DOHH2 (cell line): Measurements from ENCODE around the gene BOD1L1.

Experiments
- H3F3A ChIP-seq: fragments of 200-600 bp; sonication (generic), shearing (Covaris generic); 2 replicates; pipeline ENCODE4 v1.6.0; 2016; ENCODE audit warnings: antibody characterized with exemption, mild to moderate bottlenecking; ENCODE audit not compliant: control insufficient read depth, insufficient read depth
- H3K27ac ChIP-seq: fragments of 200-600 bp; sonication (generic); 2 replicates; pipeline ENCODE4 v1.5.1; 2014; ENCODE audit warnings: low read depth, mild to moderate bottlenecking, low read length, moderate library complexity
- H3K27me3 ChIP-seq: fragments of 200-600 bp; sonication (generic); 2 replicates; pipeline ENCODE4 v1.6.1; 2014; ENCODE audit warnings: mild to moderate bottlenecking, low read length, mixed read lengths; ENCODE audit not compliant: control insufficient read depth
- H3K36me3 ChIP-seq: fragments of 200-600 bp; sonication (generic); 2 replicates; pipeline ENCODE4 v1.6.1; 2014; ENCODE audit warnings: mild to moderate bottlenecking, low read length, moderate library complexity, mixed read lengths; ENCODE audit not compliant: control insufficient read depth
- H3K4me1 ChIP-seq: fragments of 200-600 bp; sonication (generic); 2 replicates; pipeline ENCODE4 v1.6.1; 2014; ENCODE audit warnings: mild to moderate bottlenecking, low read length, mixed read lengths; ENCODE audit not compliant: control insufficient read depth
- H3K4me2 ChIP-seq: fragments of 200-600 bp; sonication (generic); 2 replicates; pipeline ENCODE4 v1.6.0; 2014; ENCODE audit warnings: mild to moderate bottlenecking, low read length, moderate library complexity
- H3K4me3 ChIP-seq: fragments of 200-600 bp; sonication (generic); 2 replicates; pipeline ENCODE4 v1.5.1; 2014; ENCODE audit warnings: mild to moderate bottlenecking, low read length, mixed read lengths
- H3K79me2 ChIP-seq: fragments of 200-600 bp; sonication (generic); 2 replicates; pipeline ENCODE4 v1.6.1; 2014; ENCODE audit warnings: mild to moderate bottlenecking, low read length, mixed read lengths; ENCODE audit not compliant: control insufficient read depth
- H3K9me2 ChIP-seq: fragments of 200-600 bp; sonication (generic); replicated peaks from 2 replicates; pipeline ENCODE4 v1.6.1; 2014; ENCODE audit warnings: mild to moderate bottlenecking, low read length, mixed read lengths; ENCODE audit not compliant: control insufficient read depth
- H3K9me3 ChIP-seq: fragments of 200-600 bp; sonication (generic); 2 replicates; pipeline ENCODE4 v1.6.1; 2014; ENCODE audit warnings: antibody characterized with exemption, low read length, mixed read lengths; ENCODE audit not compliant: control insufficient read depth, insufficient read depth
- H4K20me1 ChIP-seq: fragments of 200-600 bp; sonication (generic); 2 replicates; pipeline ENCODE4 v1.6.0; 2014; ENCODE audit warnings: low read depth, mild to moderate bottlenecking, antibody characterized with exemption, low read length, moderate library complexity; ENCODE audit not compliant: control insufficient read depth, insufficient read depth
- EZH2phosphoT487 ChIP-seq: fragments of 200-600 bp; sonication (generic); IDR thresholded peaks from 2 replicates; pipeline ENCODE4 v1.6.1; 2017; ENCODE audit warnings: borderline replicate concordance, mild to moderate bottlenecking, antibody characterized with exemption, low read length, moderate library complexity, mixed read lengths
- TF ChIP-seq, protein P1 (sequence below): fragments of 200-600 bp; sonication (generic); IDR thresholded peaks from one replicate; pipeline ENCODE4 v1.5.1; 2014; ENCODE audit warnings: antibody characterized with exemption, mild to moderate bottlenecking, low read depth, low read length; ENCODE audit not compliant: poor library complexity, severe bottlenecking

BOD1L1 gene

DNA sequence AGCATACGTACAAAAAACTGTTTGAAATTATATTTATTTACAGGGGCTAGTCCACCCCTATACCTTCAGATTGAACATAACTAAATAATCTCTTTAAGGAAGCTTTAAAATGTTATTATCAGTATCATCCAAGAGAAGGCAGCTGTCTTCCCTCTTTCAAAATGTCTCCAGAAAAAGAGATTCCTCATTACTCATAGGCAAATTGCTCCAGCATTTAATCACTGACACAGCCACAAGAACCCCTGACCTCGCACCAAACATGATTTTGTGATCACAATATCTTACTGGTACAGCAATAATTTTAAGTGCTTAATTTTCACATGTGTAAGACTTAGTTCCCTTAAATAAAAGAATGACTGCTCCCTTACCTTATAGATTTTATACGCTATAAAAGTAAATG is 9.7 kb downstream of the BOD1L1 start:
- Histone ChIP-seq H3K27me3 (no peaks in the 10 kb centered on the region), H3K27ac (no peak overlapping the region), H3K79me2 (peaks cover 57% of the 10 kb centered on the region), H3K4me3 (no peak overlapping the region), H3K9me3 (no peaks in the 10 kb centered on the region), H4K20me1 (no peaks in the 10 kb centered on the region), H3K4me2 (no peak overlapping the region), H3K36me3 (peaks cover 58% of the 10 kb centered on the region), H3K4me1 (peaks cover 42% of the 10 kb centered on the region), H3F3A (0 out of 2 replicates have a peak, but pooled peaks cover 3% of the 10 kb centered on the region), H3K9me2 (no peaks in the 10 kb centered on the region)
- TF ChIP-seq, protein P1, sequence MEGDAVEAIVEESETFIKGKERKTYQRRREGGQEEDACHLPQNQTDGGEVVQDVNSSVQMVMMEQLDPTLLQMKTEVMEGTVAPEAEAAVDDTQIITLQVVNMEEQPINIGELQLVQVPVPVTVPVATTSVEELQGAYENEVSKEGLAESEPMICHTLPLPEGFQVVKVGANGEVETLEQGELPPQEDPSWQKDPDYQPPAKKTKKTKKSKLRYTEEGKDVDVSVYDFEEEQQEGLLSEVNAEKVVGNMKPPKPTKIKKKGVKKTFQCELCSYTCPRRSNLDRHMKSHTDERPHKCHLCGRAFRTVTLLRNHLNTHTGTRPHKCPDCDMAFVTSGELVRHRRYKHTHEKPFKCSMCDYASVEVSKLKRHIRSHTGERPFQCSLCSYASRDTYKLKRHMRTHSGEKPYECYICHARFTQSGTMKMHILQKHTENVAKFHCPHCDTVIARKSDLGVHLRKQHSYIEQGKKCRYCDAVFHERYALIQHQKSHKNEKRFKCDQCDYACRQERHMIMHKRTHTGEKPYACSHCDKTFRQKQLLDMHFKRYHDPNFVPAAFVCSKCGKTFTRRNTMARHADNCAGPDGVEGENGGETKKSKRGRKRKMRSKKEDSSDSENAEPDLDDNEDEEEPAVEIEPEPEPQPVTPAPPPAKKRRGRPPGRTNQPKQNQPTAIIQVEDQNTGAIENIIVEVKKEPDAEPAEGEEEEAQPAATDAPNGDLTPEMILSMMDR, result no peak
- TF ChIP-seq EZH2phosphoT487, result no peak

DNA sequence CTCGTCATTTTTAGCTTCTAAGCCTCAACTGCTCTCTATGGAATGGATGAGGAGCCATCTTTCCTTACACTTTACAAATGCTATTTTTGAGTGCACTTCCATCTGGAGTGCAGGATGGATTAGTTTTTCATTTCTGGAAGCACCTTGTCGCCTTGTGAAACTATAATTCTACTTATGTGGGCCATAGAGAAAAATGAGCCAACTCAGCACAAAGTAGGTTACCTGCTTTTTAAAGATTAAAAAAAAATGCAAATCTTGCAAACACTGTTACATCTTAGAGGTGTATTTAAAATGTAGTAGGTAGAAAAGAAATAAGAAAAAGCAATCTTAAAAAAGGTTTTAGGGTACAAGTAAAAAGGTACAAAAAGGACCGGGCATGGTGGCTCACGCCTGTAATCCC is 10.9 kb downstream of the BOD1L1 start:
- Histone ChIP-seq H3K4me2 (no peak overlapping the region), H3K79me2 (peaks cover 50% of the 10 kb centered on the region), H3K36me3 (peaks cover 70% of the 10 kb centered on the region), H3K4me3 (no peak overlapping the region), H3K9me3 (no peaks in the 10 kb centered on the region), H3F3A (peaks cover 13% of the 10 kb centered on the region), H3K27me3 (no peaks in the 10 kb centered on the region), H3K9me2 (no peaks in the 10 kb centered on the region), H3K4me1 (peaks cover 55% of the 10 kb centered on the region), H3K27ac (no peak overlapping the region), H4K20me1 (no peaks in the 10 kb centered on the region)
- TF ChIP-seq EZH2phosphoT487, result no peak

DNA sequence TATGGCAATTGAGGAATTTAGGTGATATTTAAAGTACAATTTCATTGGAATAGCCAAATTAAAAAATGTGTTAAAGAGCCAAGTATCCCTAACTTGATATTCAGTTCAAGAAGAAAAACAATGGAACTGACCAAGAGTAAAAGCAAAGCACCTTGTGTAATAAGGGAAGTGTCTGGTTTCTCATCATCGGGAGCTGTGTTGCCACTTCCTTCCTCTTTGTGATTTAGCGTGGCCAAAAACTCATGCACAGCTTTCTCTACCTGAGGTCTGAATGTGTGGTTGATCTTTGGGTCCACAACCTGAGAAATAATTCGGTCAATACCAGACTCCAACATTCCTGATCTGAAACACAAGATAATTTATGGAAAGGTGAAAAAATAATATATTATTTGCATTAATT is 12.4 kb downstream of the BOD1L1 start:
- Histone ChIP-seq H3K27me3 (no peaks in the 10 kb centered on the region), H3K79me2 (peaks cover 43% of the 10 kb centered on the region), H3K9me3 (no peaks in the 10 kb centered on the region), H3K4me3 (peak overlapping the region; percentile 33), H3F3A (peaks cover 15% of the 10 kb centered on the region), H3K36me3 (peaks cover 82% of the 10 kb centered on the region), H3K4me2 (peak overlapping the region; percentile 62), H4K20me1 (no peaks in the 10 kb centered on the region), H3K9me2 (no peaks in the 10 kb centered on the region), H3K27ac (peak overlapping the region; percentile 55), H3K4me1 (peaks cover 69% of the 10 kb centered on the region)
- TF ChIP-seq, protein P1, result no peak
- TF ChIP-seq EZH2phosphoT487, result no peak

DNA sequence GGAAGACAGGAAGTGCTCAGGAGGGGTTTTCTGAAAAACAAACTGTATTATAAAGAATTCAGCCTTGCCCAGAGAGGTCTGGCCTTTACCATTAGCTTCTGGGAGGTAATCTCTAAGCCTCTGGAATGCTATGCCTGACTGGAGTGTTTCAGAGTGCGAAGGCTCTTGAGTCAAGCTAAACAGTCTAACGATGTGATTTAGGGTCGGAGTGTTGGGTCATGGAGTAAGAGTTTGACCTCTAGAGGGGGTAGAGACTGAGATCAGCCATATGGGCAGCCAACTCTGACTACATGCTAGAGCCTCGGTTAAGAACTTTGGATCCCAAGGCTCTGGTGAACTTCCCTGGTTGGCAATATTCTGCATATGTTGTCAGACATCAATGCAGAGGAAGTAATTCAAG is 15.0 kb downstream of the BOD1L1 start:
- peaks cover 37% of the 10 kb centered on the region for H3K79me2 ChIP-seq
- TF ChIP-seq, protein P1, result peak; percentile 44
- TF ChIP-seq EZH2phosphoT487, result no peak
- no peaks in the 10 kb centered on the region for H3K27me3 ChIP-seq
- peaks cover 15% of the 10 kb centered on the region for H3F3A ChIP-seq
- peaks cover 84% of the 10 kb centered on the region for H3K36me3 ChIP-seq
- H3K4me3 ChIP-seq, result peak overlapping the region; percentile 64
- H3K4me1 ChIP-seq, result peaks cover 65% of the 10 kb centered on the region
- H3K9me3 ChIP-seq, result no peaks in the 10 kb centered on the region
- H4K20me1 ChIP-seq, result no peaks in the 10 kb centered on the region
- peak overlapping the region; percentile 83 for H3K4me2 ChIP-seq
- no peaks in the 10 kb centered on the region for H3K9me2 ChIP-seq
- peak overlapping the region; percentile 97 for H3K27ac ChIP-seq
